A549 (cell line): ENCODE data around the gene OCA2. TPM values are rescaled to one million over a fixed set of nuclear protein-coding genes. Genes with fewer than 3 reads are reported as not detected.
"Not testable (repeated sequence)": the region's sequence is repeated elsewhere in the genome, so short reads cannot be mapped to it uniquely, and the experiment has no call there.

Experiments used
- ATAC-seq, 2 experiments: fragments of 200-7000 bp in 1 of 2; fragments of >200 bp in 1 of 2; cut with Nextera tagmentation in 1 of 2; cut with Tn5 transposase in 1 of 2; 3 replicates each; pipeline versions ENCODE4 v1.8.0 to v1.9.1; 2018 to 2020; ENCODE audit warnings: mild to moderate bottlenecking in 1 of 2, moderate library complexity in 1 of 2
- CTCF ChIA-PET: fragments of 300-600 bp; sonication (Branson Sonifier 250); formaldehyde crosslinking; extraction: SDS; loops from one replicate; lab custom pipeline; 2021; ENCODE audit warnings: antibody characterized with exemption, inconsistent platforms; lab: Yijun Ruan, JAX
- POLR2A ChIA-PET: fragments of 350-600 bp; formaldehyde crosslinking; extraction: SDS; loops from one replicate; lab custom pipeline; 2021; ENCODE audit warnings: antibody characterized with exemption, inconsistent platforms; lab: Yijun Ruan, JAX
- DNase-seq, 2 experiments: peaks; one replicate each; pipeline versions ENCODE4 v3.0.0 to v3.0.0-alpha.2; 2011 to 2016; ENCODE audit warnings: low read depth in 1 of 2, low spot score in 1 of 2
- FAIRE-seq: peaks from 2 replicates; lab custom pipeline; 2011; peaks lifted over from hg19 to GRCh38; lab: Jason Lieb, UNC
- H3K27ac ChIP-seq, 2 experiments: fragments of >200 bp; sonication (Bioruptor Twin); formaldehyde crosslinking; 3 replicates each; pipeline ENCODE4 v1.5.1; 2016 to 2017
- H3K4me1 ChIP-seq: fragments of >200 bp; sonication (Bioruptor Twin); formaldehyde crosslinking; 3 replicates; pipeline ENCODE4 v1.6.1; 2016
- H3K4me2 ChIP-seq: fragments of >200 bp; sonication (Bioruptor Twin); formaldehyde crosslinking; 3 replicates; pipeline ENCODE4 v1.6.1; 2016
- H3K4me3 ChIP-seq: fragments of >200 bp; sonication (Bioruptor Twin); formaldehyde crosslinking; 3 replicates; pipeline ENCODE4 v1.5.1; 2016
- H3K9me3 ChIP-seq: fragments of >200 bp; sonication (Bioruptor Twin); formaldehyde crosslinking; 3 replicates; pipeline ENCODE4 v1.6.1; 2016
- CBX2 ChIP-seq: fragments of 200-600 bp; sonication (generic); IDR thresholded peaks from 2 replicates; pipeline ENCODE4 v1.6.1; 2016; ENCODE audit warnings: low read depth, mild to moderate bottlenecking, borderline replicate concordance
- ESRRA ChIP-seq: fragments of 150-350 bp; IDR thresholded peaks from 2 replicates; pipeline ENCODE4 v1.6.1; 2014; ENCODE audit warnings: mild to moderate bottlenecking, low read length, borderline replicate concordance
- FOSL2 ChIP-seq, 2 experiments: fragments of 450-650 bp in 1 of 2; fragments of >200 bp in 1 of 2; sonication (Bioruptor Twin) in 1 of 2; formaldehyde crosslinking; IDR thresholded peaks; 2 replicates each; pipeline versions ENCODE4 v1.5.0 to v1.6.1; 2016 to 2020; ENCODE audit warnings: mild to moderate bottlenecking in 1 of 2, moderate library complexity in 1 of 2
- HOXB13 ChIP-seq: fragments of 250-450 bp; sonication (Bioruptor Pico); IDR thresholded peaks from 2 replicates; pipeline ENCODE4 v1.5.0; 2020; ENCODE audit warnings: low read depth, mild to moderate bottlenecking, moderate library complexity
- KDM1A ChIP-seq: fragments of 200-600 bp; sonication (generic); IDR thresholded peaks from 2 replicates; pipeline ENCODE4 v1.6.1; 2016; ENCODE audit warnings: low read depth, mild to moderate bottlenecking
- MAZ ChIP-seq: fragments of 150-350 bp; IDR thresholded peaks from 2 replicates; pipeline ENCODE4 v1.6.1; 2014; ENCODE audit warnings: antibody characterized with exemption, low read depth, low read length, borderline replicate concordance
- POLR2A ChIP-seq: IDR thresholded peaks from 2 replicates; pipeline ENCODE4 v1.6.1; 2012; ENCODE audit warnings: mild to moderate bottlenecking, low read length
- RAD21 ChIP-seq, 2 experiments: fragments of >200 bp in 1 of 2; sonication (Bioruptor Twin) in 1 of 2; formaldehyde crosslinking in 1 of 2; IDR thresholded peaks in 1 of 2; conservative IDR thresholded peaks in 1 of 2; 2 replicates in 1 of 2; 3 replicates in 1 of 2; pipeline ENCODE4 v1.6.1; 2012 to 2018; ENCODE audit warnings: inconsistent platforms in 1 of 2
- RCOR1 ChIP-seq: fragments of 150-350 bp; IDR thresholded peaks from 2 replicates; pipeline ENCODE4 v1.6.1; 2014; ENCODE audit warnings: antibody characterized with exemption, low read length, low read depth
- RFX5 ChIP-seq: fragments of 450-650 bp; IDR thresholded peaks from 2 replicates; pipeline ENCODE4 v1.7.1; 2014; ENCODE audit warnings: antibody characterized with exemption, mild to moderate bottlenecking, moderate library complexity
- TFCP2L1 ChIP-seq: fragments of 250-450 bp; sonication (Bioruptor Pico); IDR thresholded peaks from 2 replicates; pipeline ENCODE4 v1.5.0; 2021; ENCODE audit warnings: mild to moderate bottlenecking
- TP53 ChIP-seq: fragments of 250-450 bp; sonication (Bioruptor Pico); IDR thresholded peaks from 2 replicates; pipeline ENCODE4 v1.5.0; 2021; ENCODE audit warnings: mild to moderate bottlenecking, moderate library complexity
- ZFP36 ChIP-seq: fragments of 450-650 bp; IDR thresholded peaks from 2 replicates; pipeline ENCODE4 v1.6.1; 2014; ENCODE audit warnings: borderline replicate concordance; ENCODE audit not compliant: partially characterized antibody
- ZNF302 ChIP-seq: fragments of 250-450 bp; sonication (Bioruptor Pico); IDR thresholded peaks from 2 replicates; pipeline ENCODE4 v1.9.0; 2021; ENCODE audit warnings: inconsistent platforms, mild to moderate bottlenecking, moderate library complexity
- ZSCAN20 ChIP-seq: fragments of 250-450 bp; sonication (Bioruptor Pico); IDR thresholded peaks from 2 replicates; pipeline ENCODE4 v1.8.0; 2022; ENCODE audit warnings: mild to moderate bottlenecking, moderate library complexity
- WGBS: methylation state at CpG from one replicate; pipeline ENCODE4 v1.1.6; 2017; ENCODE audit errors: missing lambda C conversion rate; 5-methylcytosine and 5-hydroxymethylcytosine counted together
- polyA plus RNA-seq, 4 experiments: library from polyadenylated mRNA; depleted of rRNA in 3 of 4; stranded (reverse); fragments of >200 nt; fragmentation: RNase III in 1 of 4; extraction: RNeasy Plus Mini Kit Qiagen cat#74134 plus additional on column Dnase treatment in 1 of 4; gene quantifications; 2 replicates in 3 of 4; 3 replicates in 1 of 4; pipeline ENCODE4 v1.2.3, GENCODE V29; 2011 to 2017
- TF ChIP-seq, protein P1 (sequence below): fragments of >200 bp; sonication (Bioruptor Twin); formaldehyde crosslinking; IDR thresholded peaks from 3 replicates; pipeline ENCODE4 v1.6.1; 2016
- TF ChIP-seq, protein P2 (sequence below): IDR thresholded peaks from 2 replicates; pipeline ENCODE4 v1.6.1; 2012
- TF ChIP-seq, protein P3 (sequence below): fragments of >200 bp; sonication (Bioruptor Twin); formaldehyde crosslinking; IDR thresholded peaks from 3 replicates; pipeline ENCODE4 v1.5.1; 2016
- TF ChIP-seq, protein P4 (sequence below): fragments of 250-450 bp; sonication (Bioruptor Pico); IDR thresholded peaks from 2 replicates; pipeline ENCODE4 v1.5.0; 2021; ENCODE audit warnings: mild to moderate bottlenecking, moderate library complexity, borderline replicate concordance
- TF ChIP-seq, protein P5 (sequence below): fragments of 200-600 bp; sonication (generic); IDR thresholded peaks from 2 replicates; pipeline ENCODE4 v1.6.1; 2016; ENCODE audit warnings: antibody characterized with exemption, mild to moderate bottlenecking, moderate library complexity

OCA2 gene
- polyA plus RNA-seq, 2 of the 4 experiments (the other 2 are of a cell fraction) = 0.17 to 0.25 TPM

DNA sequence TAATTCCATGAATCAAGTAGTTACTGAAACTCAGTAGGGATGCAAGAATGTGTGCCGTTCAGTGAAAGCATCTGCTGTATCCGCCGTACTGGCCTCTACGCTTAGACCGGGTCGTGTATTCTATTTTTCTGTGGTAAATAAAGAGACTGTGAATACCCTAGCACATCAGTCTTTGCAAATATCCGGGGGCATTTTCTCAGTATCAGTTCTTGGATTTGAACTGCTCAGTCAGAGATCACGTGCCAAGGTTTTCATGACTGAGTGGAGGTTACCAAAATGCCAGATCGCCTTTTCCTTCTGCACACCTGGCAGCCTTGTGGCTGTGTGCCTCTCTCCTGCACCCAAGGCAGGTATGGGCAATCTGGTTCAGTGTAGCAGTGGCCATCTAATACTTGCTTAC lies 377.0 kb downstream of the OCA2 start:
- CTCF ChIA-PET = no interaction called here
- H3K4me3 ChIP-seq = no peak overlapping the region
- 0 out of 3 replicates have a peak, but pooled peaks cover 5% of the 10 kb centered on the region for H3K9me3 ChIP-seq
- H3K27ac ChIP-seq = no peak overlapping the region
- TF ChIP-seq, protein P1, sequence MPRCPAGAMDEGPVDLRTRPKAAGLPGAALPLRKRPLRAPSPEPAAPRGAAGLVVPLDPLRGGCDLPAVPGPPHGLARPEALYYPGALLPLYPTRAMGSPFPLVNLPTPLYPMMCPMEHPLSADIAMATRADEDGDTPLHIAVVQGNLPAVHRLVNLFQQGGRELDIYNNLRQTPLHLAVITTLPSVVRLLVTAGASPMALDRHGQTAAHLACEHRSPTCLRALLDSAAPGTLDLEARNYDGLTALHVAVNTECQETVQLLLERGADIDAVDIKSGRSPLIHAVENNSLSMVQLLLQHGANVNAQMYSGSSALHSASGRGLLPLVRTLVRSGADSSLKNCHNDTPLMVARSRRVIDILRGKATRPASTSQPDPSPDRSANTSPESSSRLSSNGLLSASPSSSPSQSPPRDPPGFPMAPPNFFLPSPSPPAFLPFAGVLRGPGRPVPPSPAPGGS = no peak
- no peak for TF ChIP-seq HOXB13
- TF ChIP-seq, protein P2, sequence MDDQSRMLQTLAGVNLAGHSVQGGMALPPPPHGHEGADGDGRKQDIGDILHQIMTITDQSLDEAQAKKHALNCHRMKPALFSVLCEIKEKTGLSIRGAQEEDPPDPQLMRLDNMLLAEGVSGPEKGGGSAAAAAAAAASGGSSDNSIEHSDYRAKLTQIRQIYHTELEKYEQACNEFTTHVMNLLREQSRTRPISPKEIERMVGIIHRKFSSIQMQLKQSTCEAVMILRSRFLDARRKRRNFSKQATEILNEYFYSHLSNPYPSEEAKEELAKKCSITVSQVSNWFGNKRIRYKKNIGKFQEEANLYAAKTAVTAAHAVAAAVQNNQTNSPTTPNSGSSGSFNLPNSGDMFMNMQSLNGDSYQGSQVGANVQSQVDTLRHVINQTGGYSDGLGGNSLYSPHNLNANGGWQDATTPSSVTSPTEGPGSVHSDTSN = no peak
- no peak for TF ChIP-seq CBX2
- no peak for TF ChIP-seq KDM1A
- TF ChIP-seq TP53 (CRISPR knock-in tag) = no peak
- TF ChIP-seq TFCP2L1 (CRISPR knock-in tag) = no peak
- TF ChIP-seq POLR2A = no peak
- no peak for TF ChIP-seq RAD21 (conservative IDR thresholded peaks at IDR 0.05 in 1 of 2, IDR thresholded peaks at IDR 0.05 in 1 of 2)
- TF ChIP-seq RCOR1 = no peak
- no peak for TF ChIP-seq ZFP36
- no peak for TF ChIP-seq MAZ
- no peak for TF ChIP-seq ZNF302
- TF ChIP-seq, protein P3, sequence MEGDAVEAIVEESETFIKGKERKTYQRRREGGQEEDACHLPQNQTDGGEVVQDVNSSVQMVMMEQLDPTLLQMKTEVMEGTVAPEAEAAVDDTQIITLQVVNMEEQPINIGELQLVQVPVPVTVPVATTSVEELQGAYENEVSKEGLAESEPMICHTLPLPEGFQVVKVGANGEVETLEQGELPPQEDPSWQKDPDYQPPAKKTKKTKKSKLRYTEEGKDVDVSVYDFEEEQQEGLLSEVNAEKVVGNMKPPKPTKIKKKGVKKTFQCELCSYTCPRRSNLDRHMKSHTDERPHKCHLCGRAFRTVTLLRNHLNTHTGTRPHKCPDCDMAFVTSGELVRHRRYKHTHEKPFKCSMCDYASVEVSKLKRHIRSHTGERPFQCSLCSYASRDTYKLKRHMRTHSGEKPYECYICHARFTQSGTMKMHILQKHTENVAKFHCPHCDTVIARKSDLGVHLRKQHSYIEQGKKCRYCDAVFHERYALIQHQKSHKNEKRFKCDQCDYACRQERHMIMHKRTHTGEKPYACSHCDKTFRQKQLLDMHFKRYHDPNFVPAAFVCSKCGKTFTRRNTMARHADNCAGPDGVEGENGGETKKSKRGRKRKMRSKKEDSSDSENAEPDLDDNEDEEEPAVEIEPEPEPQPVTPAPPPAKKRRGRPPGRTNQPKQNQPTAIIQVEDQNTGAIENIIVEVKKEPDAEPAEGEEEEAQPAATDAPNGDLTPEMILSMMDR = no peak
- no peak for TF ChIP-seq RFX5
- TF ChIP-seq ESRRA = no peak
- 49% methylated on average over 9 of the region's 9 CpGs for WGBS
- no peak for DNase-seq
- POLR2A ChIA-PET = no interaction called here
- H3K4me2 ChIP-seq = no peak overlapping the region
- no peak for FAIRE-seq
- no peak for ATAC-seq
- H3K4me1 ChIP-seq = no peaks in the 10 kb centered on the region

DNA sequence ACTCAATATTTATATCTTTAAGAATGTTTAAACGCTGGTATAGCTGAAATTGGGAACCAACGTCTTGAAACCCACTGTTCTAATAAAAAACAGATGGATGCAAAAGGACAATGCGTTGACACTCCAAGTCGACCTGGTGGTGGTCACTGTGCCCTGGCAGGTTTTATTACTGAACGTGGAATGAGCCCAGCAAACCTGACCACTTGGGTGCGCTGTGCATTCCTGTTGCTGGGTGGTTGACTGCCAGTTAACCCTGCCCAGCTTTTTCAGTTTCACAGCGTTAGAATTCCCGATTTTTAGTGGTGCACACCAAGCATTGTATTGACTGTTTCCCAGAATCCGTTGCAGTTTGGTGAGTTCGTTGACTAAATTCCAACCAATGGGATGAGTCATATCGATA lies 384.4 kb downstream of the OCA2 start:
- Histone ChIP-seq H3K9me3 (peaks cover 5% of the 10 kb centered on the region; the same call in 1 of the 3 replicates), H3K4me3 (no peak overlapping the region), H3K4me2 (no peak overlapping the region), H3K4me1 (no peaks in the 10 kb centered on the region)
- 30% methylated on average over 11 of the region's 11 CpGs for WGBS
- no peak for ATAC-seq
- CTCF ChIA-PET = interaction anchor here (0.8 kb wide), 1 partner anchor 64 kb away, joined by 3 read pairs; no protein-coding TSS in a partner anchor
- no peak for FAIRE-seq
- POLR2A ChIA-PET = no interaction called here
- peak in 1 of 2 experiments; percentile 14 for DNase-seq
- TF ChIP-seq, protein P4, sequence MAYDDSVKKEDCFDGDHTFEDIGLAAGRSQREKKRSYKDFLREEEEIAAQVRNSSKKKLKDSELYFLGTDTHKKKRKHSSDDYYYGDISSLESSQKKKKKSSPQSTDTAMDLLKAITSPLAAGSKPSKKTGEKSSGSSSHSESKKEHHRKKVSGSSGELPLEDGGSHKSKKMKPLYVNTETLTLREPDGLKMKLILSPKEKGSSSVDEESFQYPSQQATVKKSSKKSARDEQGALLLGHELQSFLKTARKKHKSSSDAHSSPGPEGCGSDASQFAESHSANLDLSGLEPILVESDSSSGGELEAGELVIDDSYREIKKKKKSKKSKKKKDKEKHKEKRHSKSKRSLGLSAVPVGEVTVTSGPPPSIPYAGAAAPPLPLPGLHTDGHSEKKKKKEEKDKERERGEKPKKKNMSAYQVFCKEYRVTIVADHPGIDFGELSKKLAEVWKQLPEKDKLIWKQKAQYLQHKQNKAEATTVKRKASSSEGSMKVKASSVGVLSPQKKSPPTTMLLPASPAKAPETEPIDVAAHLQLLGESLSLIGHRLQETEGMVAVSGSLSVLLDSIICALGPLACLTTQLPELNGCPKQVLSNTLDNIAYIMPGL (CRISPR knock-in tag) = no peak
- TF ChIP-seq FOSL2 (IDR thresholded peaks at IDR 0.05) (no peak), FOSL2 (CRISPR knock-in tag; IDR thresholded peaks at IDR 0.05) (no peak), ZSCAN20 (CRISPR knock-in tag) (no peak)
- TF ChIP-seq, protein P5, sequence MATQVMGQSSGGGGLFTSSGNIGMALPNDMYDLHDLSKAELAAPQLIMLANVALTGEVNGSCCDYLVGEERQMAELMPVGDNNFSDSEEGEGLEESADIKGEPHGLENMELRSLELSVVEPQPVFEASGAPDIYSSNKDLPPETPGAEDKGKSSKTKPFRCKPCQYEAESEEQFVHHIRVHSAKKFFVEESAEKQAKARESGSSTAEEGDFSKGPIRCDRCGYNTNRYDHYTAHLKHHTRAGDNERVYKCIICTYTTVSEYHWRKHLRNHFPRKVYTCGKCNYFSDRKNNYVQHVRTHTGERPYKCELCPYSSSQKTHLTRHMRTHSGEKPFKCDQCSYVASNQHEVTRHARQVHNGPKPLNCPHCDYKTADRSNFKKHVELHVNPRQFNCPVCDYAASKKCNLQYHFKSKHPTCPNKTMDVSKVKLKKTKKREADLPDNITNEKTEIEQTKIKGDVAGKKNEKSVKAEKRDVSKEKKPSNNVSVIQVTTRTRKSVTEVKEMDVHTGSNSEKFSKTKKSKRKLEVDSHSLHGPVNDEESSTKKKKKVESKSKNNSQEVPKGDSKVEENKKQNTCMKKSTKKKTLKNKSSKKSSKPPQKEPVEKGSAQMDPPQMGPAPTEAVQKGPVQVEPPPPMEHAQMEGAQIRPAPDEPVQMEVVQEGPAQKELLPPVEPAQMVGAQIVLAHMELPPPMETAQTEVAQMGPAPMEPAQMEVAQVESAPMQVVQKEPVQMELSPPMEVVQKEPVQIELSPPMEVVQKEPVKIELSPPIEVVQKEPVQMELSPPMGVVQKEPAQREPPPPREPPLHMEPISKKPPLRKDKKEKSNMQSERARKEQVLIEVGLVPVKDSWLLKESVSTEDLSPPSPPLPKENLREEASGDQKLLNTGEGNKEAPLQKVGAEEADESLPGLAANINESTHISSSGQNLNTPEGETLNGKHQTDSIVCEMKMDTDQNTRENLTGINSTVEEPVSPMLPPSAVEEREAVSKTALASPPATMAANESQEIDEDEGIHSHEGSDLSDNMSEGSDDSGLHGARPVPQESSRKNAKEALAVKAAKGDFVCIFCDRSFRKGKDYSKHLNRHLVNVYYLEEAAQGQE = no peak
- TF ChIP-seq, all 56 proteins: peak for 0
- H3K27ac ChIP-seq = no peak overlapping the region

DNA sequence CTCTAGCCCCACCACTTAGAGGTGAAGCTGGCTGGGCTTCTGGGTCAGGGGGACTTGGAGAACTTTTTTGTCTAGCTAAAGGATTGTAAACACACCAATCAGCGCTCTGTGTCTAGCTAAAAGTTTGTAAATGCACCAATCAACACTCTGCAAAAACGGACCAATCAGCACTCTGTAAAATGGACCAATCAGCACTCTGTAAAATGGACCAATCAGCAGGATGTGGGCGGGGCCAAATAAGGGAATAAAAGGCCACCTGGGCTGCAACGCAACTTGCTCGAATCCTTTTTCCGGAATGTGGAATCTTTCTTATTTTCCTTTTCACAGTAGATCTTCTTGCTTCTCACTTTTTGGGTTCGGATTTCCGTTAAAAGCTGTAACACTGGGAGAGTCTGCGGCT lies 385.3 kb downstream of the OCA2 start:
- FAIRE-seq, H3K9me3 ChIP-seq, POLR2A ChIA-PET, H3K27ac ChIP-seq, H3K4me3 ChIP-seq, DNase-seq, CTCF ChIA-PET, H3K4me1 ChIP-seq, ATAC-seq, H3K4me2 ChIP-seq: not testable (repeated sequence)
- 31% methylated on average over 9 of the region's 9 CpGs for WGBS
